Cortex of kidney (tissue), 1 donor: ENCODE measurements around the gene FBN1.

Experiments
- DNase-seq: peaks from one replicate; lab custom pipeline; 2025; lab: John Stamatoyannopoulos, UW

Gene FBN1

GRCh38 chr15:48645558-48646330, at the start of gene FBN1:
TSS of gene FBN1 (minus strand) at chr15:48645709. CDS start at chr15:48644769, 940 bp downstream.
- DNase-seq = no peak

- DNase-seq = no peak
Measured at GRCh38 chr15:48693484-48693883, 48.0 kb upstream of the FBN1 start.

GRCh38 chr15:48688493-48688892, 43.0 kb upstream of the FBN1 start:
- DNase-seq = no peak

DNA sequence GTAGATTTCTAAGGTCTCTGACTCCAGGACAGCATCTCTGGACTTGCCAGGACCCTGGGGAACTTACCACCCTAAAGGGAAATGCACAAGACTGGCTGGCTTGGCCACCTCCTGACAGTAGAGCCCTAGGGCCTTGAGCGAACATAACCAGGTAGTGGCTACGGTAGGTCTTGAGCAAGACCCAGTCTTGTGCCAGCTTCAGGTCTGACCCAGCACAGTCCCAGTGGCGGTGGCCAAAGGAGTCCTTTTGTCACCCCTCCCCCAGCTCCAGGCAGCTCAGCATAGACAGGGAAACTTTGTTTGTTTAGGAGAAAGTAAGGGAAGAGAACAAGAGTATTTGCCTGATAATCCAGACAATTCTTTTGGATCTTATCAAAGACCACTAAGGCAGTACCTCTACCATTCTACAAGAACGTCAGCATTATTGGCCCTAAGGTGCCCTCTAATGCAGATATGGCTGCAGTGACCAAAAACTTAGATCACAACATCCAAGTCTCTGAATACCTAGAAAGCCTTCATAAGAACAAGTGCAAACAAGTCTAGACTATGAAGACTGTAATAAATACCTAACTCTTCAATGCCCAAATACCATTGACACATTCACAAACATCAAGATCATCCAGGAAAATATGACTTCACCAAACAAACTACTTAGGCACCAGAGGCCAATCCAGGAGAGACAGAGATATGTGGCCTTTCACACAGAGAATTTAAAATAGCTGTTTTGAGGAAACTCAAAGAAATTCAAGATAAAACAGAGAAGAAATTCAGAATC, 38.7 kb upstream of the FBN1 start:
- no peak for DNase-seq

GRCh38 chr15:48682942-48683651, 37.6 kb upstream of the FBN1 start:
- no peak for DNase-seq

GRCh38 chr15:48681353-48681752, 35.8 kb upstream of the FBN1 start:
- no peak for DNase-seq

- DNase-seq = no peak
Measured at GRCh38 chr15:48680841-48681240, 35.3 kb upstream of the FBN1 start.

DNA sequence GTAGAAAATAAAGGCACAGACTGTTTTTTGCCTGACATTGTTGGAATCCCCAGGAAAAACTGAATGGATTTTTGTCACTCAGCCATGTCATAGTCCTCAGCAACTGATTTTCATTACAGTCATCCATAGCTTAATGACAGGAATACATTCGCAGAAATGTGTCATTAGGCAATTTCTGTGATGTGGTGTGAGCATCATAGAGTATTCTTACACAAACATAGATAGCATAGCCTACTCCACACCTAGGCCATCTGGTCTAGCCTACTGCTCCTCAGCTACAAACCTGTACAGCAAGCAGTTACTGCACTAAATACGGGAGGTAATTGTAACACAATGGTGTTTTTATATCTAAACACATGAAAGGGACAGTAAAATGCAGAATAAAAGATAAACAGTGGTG, 34.4 kb upstream of the FBN1 start:
- DNase-seq = no peak

DNA sequence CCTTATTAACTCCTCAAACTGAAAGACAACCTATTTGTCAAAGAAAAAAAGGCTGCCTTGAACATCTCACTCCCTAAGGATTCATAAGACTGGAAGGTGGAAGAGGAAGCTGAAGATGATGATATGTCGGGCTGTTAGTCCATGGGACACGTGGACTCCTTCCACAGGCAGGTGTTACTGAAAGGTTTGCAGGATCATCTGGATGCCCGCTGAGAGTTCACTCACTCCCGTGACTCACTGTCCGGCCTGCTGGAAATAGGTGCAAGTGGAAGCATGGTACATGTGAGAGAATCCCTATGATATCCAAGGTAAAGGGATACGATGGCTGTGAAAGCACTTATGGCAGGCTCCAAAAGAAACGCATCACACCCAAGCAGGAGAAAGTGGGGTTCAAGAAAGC, 33.3 kb upstream of the FBN1 start:
- DNase-seq = no peak

DNA sequence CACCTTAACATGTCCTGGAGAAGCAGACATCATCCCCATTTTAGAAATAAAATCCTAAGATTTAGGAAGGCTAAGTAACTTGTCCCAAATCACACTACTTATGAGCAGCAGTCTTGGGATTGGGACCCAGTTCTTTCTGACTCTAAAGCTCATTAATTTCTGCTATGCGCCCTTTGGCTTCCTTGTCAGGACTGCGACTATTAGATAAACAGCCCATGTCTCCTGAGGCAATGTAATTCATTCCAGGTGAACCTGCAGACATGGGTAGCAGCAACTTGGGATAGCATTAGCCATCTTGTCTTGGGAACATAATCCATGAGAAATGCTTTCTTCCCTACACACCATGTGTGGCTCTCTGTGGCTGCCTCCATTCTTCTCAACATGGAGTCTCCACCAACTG, 32.3 kb upstream of the FBN1 start:
- no peak for DNase-seq

DNA sequence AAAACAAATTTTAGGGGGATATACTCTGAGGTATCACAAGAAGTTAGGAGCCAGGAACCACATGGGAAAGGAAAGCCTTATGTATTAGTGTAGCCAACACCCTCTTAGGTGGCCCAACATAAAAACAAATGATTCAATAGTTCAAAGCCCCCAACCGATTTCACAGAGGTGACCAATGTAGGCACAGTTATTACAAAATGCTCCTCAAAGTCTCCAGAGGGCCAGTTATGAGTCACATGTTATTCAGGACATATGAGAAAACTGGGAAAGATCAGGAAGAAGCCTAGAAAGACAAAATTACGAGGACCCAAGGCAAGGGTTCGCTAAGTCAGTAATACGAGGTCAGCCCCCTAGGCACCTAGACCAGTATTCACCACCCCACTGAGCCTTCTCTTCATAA, 29.9 kb upstream of the FBN1 start:
- DNase-seq = no peak

DNA sequence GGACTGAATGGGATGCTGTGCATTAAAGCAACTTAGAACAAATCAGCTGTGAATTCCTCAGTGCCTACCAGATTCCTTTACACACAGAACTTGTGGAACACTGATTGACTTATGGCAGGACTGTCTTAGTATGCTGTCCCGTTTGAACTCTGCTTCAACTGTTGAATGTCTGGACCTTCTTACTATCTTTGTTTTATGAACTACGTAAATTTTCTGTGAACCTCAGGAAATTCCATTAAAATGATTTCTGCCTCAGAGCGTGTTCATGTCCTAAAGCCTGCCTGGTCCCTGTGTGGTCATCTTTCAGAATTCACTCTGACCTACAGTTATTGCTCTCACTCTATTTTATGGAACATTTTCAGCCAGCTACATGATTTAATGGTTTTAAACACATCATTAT, 29.4 kb upstream of the FBN1 start:
- no peak for DNase-seq

- no peak for DNase-seq
Measured at GRCh38 chr15:48672206-48672605, 26.7 kb upstream of the FBN1 start.

DNA sequence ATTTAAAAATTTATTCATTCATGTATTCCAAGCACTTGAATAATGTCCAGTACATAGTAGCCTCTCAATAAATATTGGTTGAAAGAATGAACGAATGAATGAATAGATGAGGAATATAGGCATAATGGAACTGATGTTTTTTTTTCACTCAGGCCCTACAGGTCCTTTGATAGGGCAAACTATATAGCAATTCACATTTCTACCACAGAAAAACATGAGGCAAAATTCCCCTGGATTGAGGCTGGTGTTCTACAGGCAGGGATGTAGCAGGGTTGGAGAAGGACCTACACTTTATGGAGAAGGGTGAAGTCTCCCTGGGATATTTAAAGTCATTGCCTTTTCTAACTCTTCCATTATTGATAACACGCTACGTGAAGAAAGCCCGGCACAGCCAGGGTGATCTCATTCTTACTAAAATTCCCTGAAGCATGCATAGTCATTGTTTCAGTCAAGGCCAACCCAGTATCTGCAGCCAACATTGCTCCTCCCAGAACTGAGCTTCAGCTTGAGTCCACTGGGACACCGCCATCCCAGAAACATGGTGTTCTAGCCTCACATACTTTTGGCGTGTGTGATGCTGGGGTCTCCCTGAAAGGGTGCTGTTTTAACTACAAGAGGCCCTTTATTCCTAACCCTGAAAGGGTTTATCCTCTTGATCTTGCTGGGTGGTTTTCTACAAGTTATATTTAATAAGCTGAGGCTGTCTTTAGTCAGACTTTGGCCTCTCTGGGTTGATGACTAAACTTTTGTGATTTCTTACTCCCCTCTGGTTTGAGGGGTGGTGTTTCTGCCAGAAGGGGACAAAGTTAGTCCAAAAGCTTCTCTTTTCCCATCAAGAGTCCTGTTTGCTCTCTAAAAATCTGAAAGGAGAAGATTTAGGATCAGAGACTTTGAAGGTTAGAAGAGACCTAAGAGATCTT, 25.9 kb upstream of the FBN1 start:
- no peak for DNase-seq

DNA sequence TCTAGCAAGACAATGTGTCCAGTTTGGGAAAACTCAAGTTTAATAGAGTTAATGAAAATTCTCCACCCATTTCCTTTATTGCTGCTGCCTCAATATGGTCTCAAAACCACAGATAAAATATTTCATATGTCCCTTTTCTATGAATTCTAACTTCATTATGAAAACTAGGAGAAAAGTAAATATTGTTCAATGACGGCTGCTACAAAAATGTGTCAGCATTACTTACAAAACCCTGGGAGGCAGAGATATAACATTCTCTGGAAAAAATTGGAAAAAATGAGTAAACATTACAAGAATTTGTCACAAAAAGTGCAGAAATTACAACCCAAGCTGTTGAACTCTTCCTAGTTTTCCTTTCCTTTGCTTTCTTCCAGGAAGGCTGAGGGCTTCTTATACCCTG, 22.2 kb upstream of the FBN1 start:
- DNase-seq = no peak

GRCh38 chr15:48664436-48664835, 18.9 kb upstream of the FBN1 start:
- no peak for DNase-seq

- DNase-seq = no peak
Measured at GRCh38 chr15:48657950-48658591, 12.6 kb upstream of the FBN1 start.

DNA sequence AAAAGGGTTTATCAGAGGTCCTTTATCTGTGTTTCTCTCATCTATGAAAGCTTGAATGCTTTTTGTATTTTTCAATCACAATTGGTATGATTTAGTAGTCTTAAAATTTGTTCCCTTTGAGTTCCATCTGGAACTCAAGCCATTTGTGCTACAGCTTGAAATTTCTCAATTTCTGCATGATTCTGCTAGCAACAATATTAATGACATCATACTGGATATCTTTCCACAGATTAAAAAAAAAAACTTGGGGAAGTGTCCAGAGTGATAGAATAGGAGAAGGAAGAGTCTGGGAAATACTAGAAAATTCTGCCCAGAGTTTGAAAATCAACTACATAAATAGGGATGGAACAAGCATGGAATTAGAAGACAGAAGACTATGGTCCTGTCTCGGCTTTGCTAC, 9.3 kb upstream of the FBN1 start:
- DNase-seq = no peak

DNA sequence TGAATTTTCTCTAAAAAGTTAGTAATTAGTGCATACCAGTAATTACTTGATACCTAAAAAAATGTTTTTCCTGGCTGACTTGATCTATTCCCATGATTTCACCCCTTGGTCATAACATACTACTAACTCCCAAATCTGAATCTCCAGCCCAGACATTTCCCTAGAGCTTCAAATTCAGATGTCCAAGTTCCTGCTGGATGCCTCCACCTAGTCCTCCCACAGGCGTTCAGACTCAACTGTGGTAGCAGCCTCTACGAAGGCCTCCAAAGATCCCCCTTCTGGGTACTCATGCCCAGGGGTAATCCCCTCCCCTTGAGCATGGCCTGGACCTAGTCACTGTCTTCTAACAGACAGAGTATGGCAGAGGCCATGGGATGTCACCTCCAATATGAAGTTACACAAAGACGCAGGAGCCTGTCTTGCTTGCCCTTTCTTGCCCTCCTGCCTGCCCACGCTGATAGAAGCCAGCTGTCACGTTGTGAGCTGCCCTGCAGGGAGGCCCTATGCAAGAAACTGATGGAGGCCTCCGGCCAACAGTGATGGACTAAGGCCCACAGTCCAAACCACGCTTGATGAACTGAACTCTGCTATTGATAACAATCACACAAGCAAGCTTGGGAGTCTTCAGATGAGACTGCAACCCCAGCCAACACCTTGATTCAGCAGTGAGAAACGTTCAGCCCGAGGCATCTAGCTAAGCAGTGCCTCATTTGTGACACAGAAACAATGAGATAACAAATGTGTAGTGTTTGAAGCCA, 8.6 kb upstream of the FBN1 start:
- no peak for DNase-seq

DNA sequence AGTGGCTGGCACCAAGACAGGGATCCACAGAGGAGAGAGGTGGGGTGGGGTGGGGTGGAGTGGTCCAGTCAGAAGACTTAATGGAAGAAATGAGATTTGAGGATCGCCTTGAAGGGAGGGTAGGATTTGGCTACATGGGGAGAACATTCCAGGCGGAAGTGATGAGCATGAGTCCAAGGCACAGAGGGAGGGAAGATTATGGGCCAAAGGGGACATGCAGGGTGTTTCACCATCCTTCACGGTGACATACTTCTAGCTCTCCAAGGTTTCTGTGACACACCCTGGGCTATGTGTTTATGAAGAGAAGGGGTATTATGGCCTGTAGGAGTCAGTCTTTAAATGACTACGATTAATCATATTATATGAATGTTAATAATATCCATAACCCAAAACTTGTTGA, 7.7 kb upstream of the FBN1 start:
- DNase-seq = no peak
